K562 (cell line): ENCODE data around the gene CCNB1. TPM values are rescaled to one million over a fixed set of nuclear protein-coding genes. Genes with fewer than 3 reads are reported as not detected.

Source experiments
- BHLHE40 ChIP-seq: IDR thresholded peaks from 2 replicates; pipeline ENCODE4 v1.6.1; 2011; ENCODE audit warnings: low read length, improper control_type of control experiment
- CAMTA2 ChIP-seq: fragments of 250-450 bp; sonication (Bioruptor Pico); conservative IDR thresholded peaks from 2 replicates; pipeline ENCODE4 v1.5.1; 2022
- CCAR2 ChIP-seq: fragments of 200-400 bp; formaldehyde crosslinking; IDR thresholded peaks from 2 replicates; pipeline ENCODE4 v1.6.1; 2017; ENCODE audit warnings: mild to moderate bottlenecking, low read depth, low read length
- DIDO1 ChIP-seq: fragments of 450-650 bp; IDR thresholded peaks from 2 replicates; pipeline ENCODE4 v1.6.1; 2016; ENCODE audit warnings: low read depth, missing biosample characterization, missing genetic modification characterization
- GABPA ChIP-seq: fragments of 200-800 bp; sonication (Bioruptor generic); conservative IDR thresholded peaks from 2 replicates; pipeline ENCODE4 v1.6.1; 2016; ENCODE audit warnings: low read depth, missing genetic modification characterization, missing compliant biosample characterization
- HDAC1 ChIP-seq, 2 experiments: fragments of 450-650 bp; IDR thresholded peaks; 2 replicates each; pipeline ENCODE4 v1.6.1; 2016 to 2017; ENCODE audit warnings: inconsistent platforms in 1 of 2, mild to moderate bottlenecking in 1 of 2, moderate library complexity in 1 of 2
- HLTF ChIP-seq: fragments of 450-650 bp; IDR thresholded peaks from 2 replicates; pipeline ENCODE4 v1.6.1; 2016
- KDM2B ChIP-seq: fragments of 250-450 bp; sonication (Bioruptor Pico); IDR thresholded peaks from 2 replicates; pipeline ENCODE4 v1.8.0; 2021; ENCODE audit warnings: mild to moderate bottlenecking, moderate library complexity
- KLF1 ChIP-seq: fragments of 450-650 bp; IDR thresholded peaks from 2 replicates; pipeline ENCODE4 v1.6.1; 2016; ENCODE audit warnings: missing genetic modification characterization, missing compliant biosample characterization
- KLF16 ChIP-seq: IDR thresholded peaks from 2 replicates; pipeline ENCODE4 v1.6.1; 2016; ENCODE audit warnings: antibody characterized with exemption
- MCM3 ChIP-seq: fragments of 450-650 bp; IDR thresholded peaks from 2 replicates; pipeline ENCODE4 v1.6.1; 2016
- NR3C1 ChIP-seq: sonication (generic); formaldehyde crosslinking; IDR thresholded peaks from 2 replicates; pipeline ENCODE4 v1.8.1; 2022; ENCODE audit warnings: missing genetic modification reagents
- POLR2B ChIP-seq: fragments of 450-650 bp; IDR thresholded peaks from 2 replicates; pipeline ENCODE4 v1.6.1; 2018; ENCODE audit warnings: low read depth; ENCODE audit not compliant: partially characterized antibody
- PYGO2 ChIP-seq: fragments of 450-650 bp; IDR thresholded peaks from 2 replicates; pipeline ENCODE4 v1.6.1; 2016; ENCODE audit warnings: mild to moderate bottlenecking, missing genetic modification characterization, moderate library complexity, missing compliant biosample characterization
- SIN3B ChIP-seq: fragments of 450-650 bp; IDR thresholded peaks from 2 replicates; pipeline ENCODE4 v1.6.1; 2017; ENCODE audit warnings: low read depth, mild to moderate bottlenecking, moderate library complexity
- SMARCC2 ChIP-seq: fragments of 450-650 bp; IDR thresholded peaks from 2 replicates; pipeline ENCODE4 v1.6.1; 2017; ENCODE audit warnings: antibody characterized with exemption, moderate library complexity, mild to moderate bottlenecking, low read depth
- SNRNP70 ChIP-seq: fragments of 200-400 bp; formaldehyde crosslinking; optimal IDR thresholded peaks from 2 replicates; pipeline ENCODE3; 2017; ENCODE audit warnings: low read depth, low read length
- SPI1 ChIP-seq: IDR thresholded peaks from 2 replicates; pipeline ENCODE4 v1.6.1; 2011; ENCODE audit warnings: low read depth, low read length, control low read depth, borderline replicate concordance
- STAT5B ChIP-seq: fragments of 250-450 bp; sonication (Bioruptor Pico); IDR thresholded peaks from 2 replicates; pipeline ENCODE4 v1.8.0; 2021; ENCODE audit warnings: mild to moderate bottlenecking, inconsistent platforms
- TAF1 ChIP-seq: IDR thresholded peaks from 2 replicates; pipeline ENCODE4 v1.6.1; 2011; ENCODE audit warnings: mild to moderate bottlenecking, low read length, moderate library complexity; ENCODE audit not compliant: insufficient read depth, control insufficient read depth, severe bottlenecking; ENCODE audit errors: extremely low read depth
- TAF7 ChIP-seq: fragments of 450-650 bp; IDR thresholded peaks from 2 replicates; pipeline ENCODE4 v1.6.1; 2016; ENCODE audit warnings: missing genetic modification characterization, missing compliant biosample characterization
- ZFPM2 ChIP-seq: fragments of 250-450 bp; sonication (Bioruptor Pico); IDR thresholded peaks from 2 replicates; pipeline ENCODE4 v1.5.1; 2022; ENCODE audit warnings: mild to moderate bottlenecking
- ZKSCAN3 ChIP-seq: fragments of 250-450 bp; sonication (Bioruptor Pico); IDR thresholded peaks from 2 replicates; pipeline ENCODE4 v1.4.0; 2020
- ZNF212 ChIP-seq: fragments of 450-650 bp; formaldehyde crosslinking; IDR thresholded peaks from 2 replicates; pipeline ENCODE4 v1.4.0; 2020; ENCODE audit warnings: mild to moderate bottlenecking
- polyA plus RNA-seq, 8 experiments: library from polyadenylated mRNA; depleted of rRNA in 4 of 8; stranded (reverse) in 5 of 8; unstranded in 3 of 8; fragments of >200 nt; fragmentation: Nextera tagmentation in 2 of 8; fragmentation: Illumina TruSeq in 1 of 8; extraction: Ambion mirVana in 2 of 8; extraction: Trizol in 1 of 8; gene quantifications; 2 replicates each; pipeline versions ENCODE4 v1.2.1 to v1.2.3, GENCODE V29; 2011 to 2014; ENCODE audit warnings: inconsistent platforms in 1 of 8, missing spikeins in 1 of 8
- total RNA-seq, 7 experiments: library from RNA; depleted of rRNA in 6 of 7; stranded (reverse); fragments of >200 nt in 6 of 7; fragmentation: Illumina TruSeq in 2 of 7; extraction: Trizol in 2 of 7; gene quantifications; 2 replicates each; pipeline versions ENCODE4 v1.2.1 to v1.2.3, GENCODE V29; 2011 to 2021; ENCODE audit warnings: low replicate concordance in 1 of 7
- TF ChIP-seq, protein P1 (sequence below), 2 experiments: fragments of 450-650 bp; IDR thresholded peaks; 2 replicates each; pipeline ENCODE4 v1.6.1; 2016
- TF ChIP-seq, protein P2 (sequence below): fragments of 250-450 bp; sonication (Bioruptor Pico); IDR thresholded peaks from 2 replicates; pipeline ENCODE4 v1.4.0; 2020; ENCODE audit warnings: mild to moderate bottlenecking, moderate library complexity

CCNB1 gene
- total and polyA plus RNA-seq, 9 of the 15 experiments (the other 6 are each of a cell fraction or from before 2014, with no cell fraction given), result 165 to 679 (median 271) TPM

DNA sequence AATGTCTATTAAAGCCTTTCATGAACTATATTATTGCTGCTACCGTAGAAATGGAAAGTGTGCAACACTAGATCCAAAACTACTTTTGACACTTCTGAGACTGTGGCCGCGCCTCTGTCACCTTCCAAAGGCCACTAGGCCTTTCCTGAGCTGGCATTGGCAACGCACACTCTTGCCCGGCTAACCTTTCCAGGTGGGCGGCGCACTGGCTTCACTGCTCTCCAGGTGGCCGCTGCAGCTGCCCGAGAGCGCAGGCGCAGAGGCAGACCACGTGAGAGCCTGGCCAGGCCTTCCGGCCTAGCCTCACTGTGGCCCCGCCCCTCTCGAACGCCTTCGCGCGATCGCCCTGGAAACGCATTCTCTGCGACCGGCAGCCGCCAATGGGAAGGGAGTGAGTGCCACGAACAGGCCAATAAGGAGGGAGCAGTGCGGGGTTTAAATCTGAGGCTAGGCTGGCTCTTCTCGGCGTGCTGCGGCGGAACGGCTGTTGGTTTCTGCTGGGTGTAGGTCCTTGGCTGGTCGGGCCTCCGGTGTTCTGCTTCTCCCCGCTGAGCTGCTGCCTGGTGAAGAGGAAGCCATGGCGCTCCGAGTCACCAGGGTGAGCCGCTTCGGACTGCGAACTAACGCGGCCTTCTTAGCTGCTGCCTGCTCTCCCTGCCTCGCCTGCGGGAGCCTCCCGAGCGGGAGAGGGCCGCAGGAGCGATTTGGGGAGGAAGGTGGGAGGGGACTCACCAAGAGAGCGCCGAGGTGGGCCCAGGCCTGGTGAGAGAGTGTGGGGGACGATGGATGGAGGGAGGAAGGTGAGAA, at the start of gene CCNB1 (continued):
- no peak for TF ChIP-seq ZKSCAN3 (CRISPR knock-in tag)
- peak; percentile 47 for TF ChIP-seq POLR2B
- no peak for TF ChIP-seq KLF1 (tag)
- no peak for TF ChIP-seq SMARCC2
- TF ChIP-seq, protein P1, sequence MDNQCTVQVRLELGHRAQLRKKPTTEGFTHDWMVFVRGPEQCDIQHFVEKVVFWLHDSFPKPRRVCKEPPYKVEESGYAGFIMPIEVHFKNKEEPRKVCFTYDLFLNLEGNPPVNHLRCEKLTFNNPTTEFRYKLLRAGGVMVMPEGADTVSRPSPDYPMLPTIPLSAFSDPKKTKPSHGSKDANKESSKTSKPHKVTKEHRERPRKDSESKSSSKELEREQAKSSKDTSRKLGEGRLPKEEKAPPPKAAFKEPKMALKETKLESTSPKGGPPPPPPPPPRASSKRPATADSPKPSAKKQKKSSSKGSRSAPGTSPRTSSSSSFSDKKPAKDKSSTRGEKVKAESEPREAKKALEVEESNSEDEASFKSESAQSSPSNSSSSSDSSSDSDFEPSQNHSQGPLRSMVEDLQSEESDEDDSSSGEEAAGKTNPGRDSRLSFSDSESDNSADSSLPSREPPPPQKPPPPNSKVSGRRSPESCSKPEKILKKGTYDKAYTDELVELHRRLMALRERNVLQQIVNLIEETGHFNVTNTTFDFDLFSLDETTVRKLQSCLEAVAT (IDR thresholded peaks at IDR 0.05), result peak in 1 of 2 experiments; percentile 68; a peak in 2 of 4 replicates
- TF ChIP-seq KDM2B, result no peak
- no peak for TF ChIP-seq CCAR2
- no peak for TF ChIP-seq ZNF212 (CRISPR knock-in tag)
- no peak for TF ChIP-seq CAMTA2 (CRISPR knock-in tag)
- no peak for TF ChIP-seq MCM3
- TF ChIP-seq GABPA, result peak; percentile 73
- TF ChIP-seq SNRNP70, result no peak
- no peak for TF ChIP-seq NR3C1
- no peak for TF ChIP-seq KLF16
- TF ChIP-seq HDAC1 (IDR thresholded peaks at IDR 0.05), result peak; percentile 73 to 99; a peak in 3 of 4 replicates
- no peak for TF ChIP-seq DIDO1 (tag)
- no peak for TF ChIP-seq PYGO2 (tag)
- 0 out of 2 replicates have a peak, but pooled peaks have one; percentile 23 for TF ChIP-seq TAF7 (tag)
- TF ChIP-seq HLTF, result no peak
- TF ChIP-seq SPI1, result no peak
- TF ChIP-seq, protein P2, sequence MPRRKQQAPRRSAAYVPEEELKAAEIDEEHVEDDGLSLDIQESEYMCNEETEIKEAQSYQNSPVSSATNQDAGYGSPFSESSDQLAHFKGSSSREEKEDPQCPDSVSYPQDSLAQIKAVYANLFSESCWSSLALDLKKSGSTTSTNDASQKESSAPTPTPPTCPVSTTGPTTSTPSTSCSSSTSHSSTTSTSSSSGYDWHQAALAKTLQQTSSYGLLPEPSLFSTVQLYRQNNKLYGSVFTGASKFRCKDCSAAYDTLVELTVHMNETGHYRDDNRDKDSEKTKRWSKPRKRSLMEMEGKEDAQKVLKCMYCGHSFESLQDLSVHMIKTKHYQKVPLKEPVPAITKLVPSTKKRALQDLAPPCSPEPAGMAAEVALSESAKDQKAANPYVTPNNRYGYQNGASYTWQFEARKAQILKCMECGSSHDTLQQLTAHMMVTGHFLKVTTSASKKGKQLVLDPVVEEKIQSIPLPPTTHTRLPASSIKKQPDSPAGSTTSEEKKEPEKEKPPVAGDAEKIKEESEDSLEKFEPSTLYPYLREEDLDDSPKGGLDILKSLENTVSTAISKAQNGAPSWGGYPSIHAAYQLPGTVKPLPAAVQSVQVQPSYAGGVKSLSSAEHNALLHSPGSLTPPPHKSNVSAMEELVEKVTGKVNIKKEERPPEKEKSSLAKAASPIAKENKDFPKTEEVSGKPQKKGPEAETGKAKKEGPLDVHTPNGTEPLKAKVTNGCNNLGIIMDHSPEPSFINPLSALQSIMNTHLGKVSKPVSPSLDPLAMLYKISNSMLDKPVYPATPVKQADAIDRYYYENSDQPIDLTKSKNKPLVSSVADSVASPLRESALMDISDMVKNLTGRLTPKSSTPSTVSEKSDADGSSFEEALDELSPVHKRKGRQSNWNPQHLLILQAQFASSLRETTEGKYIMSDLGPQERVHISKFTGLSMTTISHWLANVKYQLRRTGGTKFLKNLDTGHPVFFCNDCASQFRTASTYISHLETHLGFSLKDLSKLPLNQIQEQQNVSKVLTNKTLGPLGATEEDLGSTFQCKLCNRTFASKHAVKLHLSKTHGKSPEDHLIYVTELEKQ (CRISPR knock-in tag), result no peak
- TF ChIP-seq SIN3B, result peak; percentile 57
- no peak for TF ChIP-seq ZFPM2
- no peak for TF ChIP-seq STAT5B
- peak; percentile 66 for TF ChIP-seq TAF1
- peak; percentile 43 for TF ChIP-seq BHLHE40
